KMS-11 (cell line): ENCODE results near the gene OGG1.
A peak's percentile ranks its signal among the peaks of the same experiment; 100 is the strongest.

Experiments used
- H2AFZ ChIP-seq: fragments of 200-600 bp; sonication (generic); 2 replicates; pipeline ENCODE4 v1.6.1; 2016; ENCODE audit warnings: antibody characterized with exemption, mixed run types, low read depth
- H3K27ac ChIP-seq: fragments of 200-600 bp; sonication (generic); 2 replicates; pipeline ENCODE4 v1.6.1; 2016; ENCODE audit warnings: mild to moderate bottlenecking, mixed run types
- H3K27me3 ChIP-seq: fragments of 200-600 bp; sonication (generic); 2 replicates; pipeline ENCODE4 v1.6.1; 2017; ENCODE audit warnings: mild to moderate bottlenecking, low read depth, mixed run types, moderate library complexity; ENCODE audit not compliant: insufficient read depth
- H3K36me3 ChIP-seq: fragments of 200-600 bp; sonication (generic); 2 replicates; pipeline ENCODE4 v1.6.1; 2017; ENCODE audit warnings: mild to moderate bottlenecking, mixed run types; ENCODE audit not compliant: insufficient read depth
- H3K4me1 ChIP-seq: fragments of 200-600 bp; sonication (generic); 2 replicates; pipeline ENCODE4 v1.6.1; 2016; ENCODE audit warnings: mild to moderate bottlenecking, low read depth, mixed run types; ENCODE audit not compliant: poor library complexity, severe bottlenecking
- H3K4me2 ChIP-seq: fragments of 200-600 bp; sonication (generic); 2 replicates; pipeline ENCODE4 v1.7.0; 2016; ENCODE audit warnings: mild to moderate bottlenecking, mixed run types
- H3K4me3 ChIP-seq: fragments of 200-600 bp; sonication (generic); IDR thresholded peaks from 2 replicates; pipeline ENCODE4 v1.6.1; 2017; ENCODE audit warnings: low read depth, low read length, mixed read lengths; ENCODE audit not compliant: insufficient read depth
- H3K79me2 ChIP-seq: fragments of 200-600 bp; sonication (generic); 2 replicates; pipeline ENCODE4 v1.6.1; 2016; ENCODE audit warnings: low read depth, mixed run types; ENCODE audit not compliant: insufficient read depth
- H3K9ac ChIP-seq: fragments of 200-600 bp; sonication (generic); 2 replicates; pipeline ENCODE4 v1.6.1; 2016; ENCODE audit warnings: mild to moderate bottlenecking, mixed run types
- H4K20me1 ChIP-seq: fragments of 200-600 bp; sonication (generic); 2 replicates; pipeline ENCODE4 v1.6.1; 2016; ENCODE audit warnings: mild to moderate bottlenecking, mixed run types; ENCODE audit not compliant: insufficient read depth
- CTCF ChIP-seq: fragments of 200-600 bp; sonication (generic); conservative IDR thresholded peaks from 2 replicates; pipeline ENCODE4 v1.6.1; 2017; ENCODE audit warnings: low read depth, mild to moderate bottlenecking, antibody characterized with exemption, low read length, moderate library complexity, mixed read lengths

Gene OGG1

GRCh38 chr3:9791127-9791526 lies 41.4 kb downstream of the OGG1 start:
- H3K9ac ChIP-seq: no peak overlapping the region
- H3K27me3 ChIP-seq: no peaks in the 10 kb centered on the region
- no peak for TF ChIP-seq CTCF
- H2AFZ ChIP-seq: no peak overlapping the region
- peaks cover 7% of the 10 kb centered on the region for H3K4me1 ChIP-seq
- H3K79me2 ChIP-seq: peaks cover 30% of the 10 kb centered on the region
- H3K4me3 ChIP-seq: no peak overlapping the region
- no peaks in the 10 kb centered on the region for H3K36me3 ChIP-seq
- no peak overlapping the region for H3K27ac ChIP-seq
- H4K20me1 ChIP-seq: no peaks in the 10 kb centered on the region
- H3K4me2 ChIP-seq: no peak overlapping the region

GRCh38 chr3:9791790-9792404 lies 42.1 kb downstream of the OGG1 start:
- peak overlapping the region; percentile 76 for H3K4me2 ChIP-seq
- H3K4me1 ChIP-seq: peaks cover 7% of the 10 kb centered on the region
- peak overlapping the region; percentile 61; the same call in 1 of the 2 replicates for H2AFZ ChIP-seq
- no peaks in the 10 kb centered on the region for H3K27me3 ChIP-seq
- H3K36me3 ChIP-seq: no peaks in the 10 kb centered on the region
- H3K4me3 ChIP-seq: no peak overlapping the region
- peak overlapping the region; percentile 96 for H3K27ac ChIP-seq
- TF ChIP-seq CTCF: no peak
- H3K79me2 ChIP-seq: peaks cover 30% of the 10 kb centered on the region
- H4K20me1 ChIP-seq: no peaks in the 10 kb centered on the region
- peak overlapping the region; percentile 92 for H3K9ac ChIP-seq

GRCh38 chr3:9792405-9793160 lies 42.8 kb downstream of the OGG1 start, which contains the start of the genes ARPC4 and TADA3:
Gene ARPC4 (plus strand): TSS chr3:9793082. CDS start chr3:9793122, 40 bp downstream.
Gene TADA3 (minus strand): TSS chr3:9792473. CDS start chr3:9791466, 1,007 bp downstream.
- Histone ChIP-seq H3K4me3 (no peak within 1 kb of the TSS), H3K4me2 (peak within 1 kb of the TSS; percentile 76), H3K79me2 (peaks cover 30% of the 10 kb centered on the region), H2AFZ (peak within 1 kb of the TSS; percentile 61; the same call in 1 of the 2 replicates), H4K20me1 (no peaks in the 10 kb centered on the region), H3K27ac (peak within 1 kb of the TSS; percentile 96), H3K27me3 (no peaks in the 10 kb centered on the region), H3K9ac (peak within 1 kb of the TSS; percentile 92), H3K4me1 (peaks cover 7% of the 10 kb centered on the region), H3K36me3 (no peaks in the 10 kb centered on the region)
- TF ChIP-seq CTCF: no peak

GRCh38 chr3:9793161-9793781 lies 43.5 kb downstream of the OGG1 start:
- peaks cover 30% of the 10 kb centered on the region for H3K79me2 ChIP-seq
- peak overlapping the region; percentile 34; the same call in 1 of the 2 replicates for H3K4me2 ChIP-seq
- H3K4me3 ChIP-seq: no peak overlapping the region
- H3K36me3 ChIP-seq: no peaks in the 10 kb centered on the region
- H4K20me1 ChIP-seq: no peaks in the 10 kb centered on the region
- peak overlapping the region; percentile 96 for H3K27ac ChIP-seq
- TF ChIP-seq CTCF: no peak
- peak overlapping the region; percentile 61; the same call in 1 of the 2 replicates for H2AFZ ChIP-seq
- peaks cover 7% of the 10 kb centered on the region for H3K4me1 ChIP-seq
- H3K9ac ChIP-seq: peak overlapping the region; percentile 92
- no peaks in the 10 kb centered on the region for H3K27me3 ChIP-seq
